Caco-2 (cell line): ENCODE data around the gene JADE2. TPM values are rescaled to one million over a fixed set of nuclear protein-coding genes. Genes with fewer than 3 reads are reported as not detected.

Source experiments
- BruUV-seq: library from RNA; stranded (reverse); fragments of 400-500 nt; replicated peaks from 2 replicates; lab custom pipeline; 2021; lab: Mats Ljungman, UMichigan
- CTCF ChIA-PET: fragments of 300-600 bp; sonication (Branson Sonifier 250); formaldehyde crosslinking; loops from one replicate; lab custom pipeline; 2022; ENCODE audit warnings: antibody characterized with exemption; lab: Charles Lee
- POLR2A ChIA-PET: fragments of 300-600 bp; sonication (Branson Sonifier 250); formaldehyde crosslinking; loops from one replicate; lab custom pipeline; 2022; ENCODE audit warnings: antibody characterized with exemption; lab: Charles Lee
- DNase-seq, 2 experiments: peaks; one replicate each; pipeline versions ENCODE4 v3.0.0 to v3.0.0-alpha.2; 2020 to 2022
- H3K27me3 ChIP-seq: replicated peaks from 2 replicates; pipeline ENCODE4 v1.6.0; 2011; ENCODE audit warnings: low read length; ENCODE audit not compliant: control insufficient read depth, insufficient read depth
- H3K36me3 ChIP-seq: 2 replicates; pipeline ENCODE4 v1.5.1; 2011; ENCODE audit warnings: low read length; ENCODE audit not compliant: control insufficient read depth, insufficient read depth
- H3K4me1 ChIP-seq: fragments of 250-450 bp; sonication (Bioruptor Pico); 2 replicates; pipeline ENCODE4 v1.5.1; 2020; ENCODE audit warnings: mild to moderate bottlenecking
- H3K4me3 ChIP-seq: 2 replicates; pipeline ENCODE4 v1.5.1; 2011; ENCODE audit warnings: low read depth, mild to moderate bottlenecking, control low read depth, low read length
- H3K9me3 ChIP-seq: fragments of 250-450 bp; sonication (Bioruptor Pico); 2 replicates; pipeline ENCODE4 v1.5.1; 2020; ENCODE audit warnings: mild to moderate bottlenecking, moderate library complexity
- H3K27ac Mint-ChIP-seq: one replicate; pipeline ENCODE4 v1.8.0; 2022; ENCODE audit warnings: mixed read lengths; ENCODE audit not compliant: unreplicated experiment
- H3K27me3 Mint-ChIP-seq: one replicate; pipeline ENCODE4 v1.8.0; 2022; ENCODE audit warnings: mixed read lengths; ENCODE audit not compliant: insufficient read depth, unreplicated experiment
- H3K36me3 Mint-ChIP-seq: one replicate; pipeline ENCODE4 v1.8.0; 2022; ENCODE audit warnings: mild to moderate bottlenecking, mixed read lengths; ENCODE audit not compliant: insufficient read depth, unreplicated experiment
- H3K4me1 Mint-ChIP-seq: one replicate; pipeline ENCODE4 v1.8.0; 2022; ENCODE audit warnings: low read depth, mixed read lengths; ENCODE audit not compliant: unreplicated experiment
- H3K4me3 Mint-ChIP-seq: one replicate; pipeline ENCODE4 v1.8.0; 2022; ENCODE audit warnings: mild to moderate bottlenecking, moderate library complexity, mixed read lengths; ENCODE audit not compliant: unreplicated experiment
- H3K9me3 Mint-ChIP-seq: one replicate; pipeline ENCODE4 v1.8.0; 2022; ENCODE audit warnings: mixed read lengths; ENCODE audit not compliant: unreplicated experiment
- intact Hi-C: fragments of 100-400 bp; cut with micrococcal nuclease; formaldehyde crosslinking; loops from one replicate; pipeline ENCODE4 v1.10.0; 2022; ENCODE audit not compliant: unreplicated experiment
- total RNA-seq: library from RNA; stranded (reverse); gene quantifications from 2 replicates; pipeline ENCODE4 v1.2.3, GENCODE V29; 2022
- TF ChIP-seq, protein P1 (sequence below), 2 experiments: fragments of 200-600 bp in 1 of 2; IDR thresholded peaks; 1 replicate in 1 of 2; 2 replicates in 1 of 2; pipeline versions ENCODE4 v1.5.1 to v1.8.0; 2011 to 2022; ENCODE audit warnings: antibody characterized with exemption in 1 of 2, control low read depth in 1 of 2, inconsistent platforms in 1 of 2, low read depth in 1 of 2, low read length in 1 of 2, mild to moderate bottlenecking in 1 of 2, moderate library complexity in 1 of 2; ENCODE audit not compliant: insufficient read depth in 1 of 2, severe bottlenecking in 1 of 2, unreplicated experiment in 1 of 2

Gene JADE2
- total RNA-seq, 1 experiment from 2014 or later: 67.6 TPM

GRCh38 chr5:134585966-134586365 lies 60.5 kb downstream of the JADE2 start:
- DNase-seq: peak in 1 of 2 experiments; percentile 30
- POLR2A ChIA-PET: no interaction called here

GRCh38 chr5:134586866-134587524 lies 61.5 kb downstream of the JADE2 start:
- no peaks in the 10 kb centered on the region for H3K27me3 Mint-ChIP-seq
- no TSS peak for BruUV-seq
- H3K4me3 Mint-ChIP-seq: no peak overlapping the region
- H3K4me1 ChIP-seq: peaks cover 11% of the 10 kb centered on the region
- peak; percentile 85 to 86 for DNase-seq
- no peak overlapping the region for H3K4me3 ChIP-seq
- peaks cover 5% of the 10 kb centered on the region for H3K4me1 Mint-ChIP-seq
- no peaks in the 10 kb centered on the region for H3K9me3 Mint-ChIP-seq
- H3K27ac Mint-ChIP-seq: no peak overlapping the region
- ChIA-PET CTCF (interaction anchor here (0.5 to 2.0 kb wide), 23 partner anchors 18 to 409 kb away, joined by 3 to 16 read pairs (median 5); partner anchors contain the start of genes CAMLG, PCBD2, SAR1B and SEC24A), POLR2A (interaction anchor here (0.5 to 0.9 kb wide), 2 partner anchors 22 to 366 kb away, joined by 3 read pairs; no protein-coding TSS in a partner anchor)
- H3K9me3 ChIP-seq: no peaks in the 10 kb centered on the region
- H3K36me3 Mint-ChIP-seq: no peaks in the 10 kb centered on the region
- H3K27me3 ChIP-seq: no peaks in the 10 kb centered on the region
- H3K36me3 ChIP-seq: no peaks in the 10 kb centered on the region
- intact Hi-C loops: loop anchor here (1.0 to 2.0 kb wide), 2 partner anchors 152 to 318 kb away; partner anchors contain the start of gene PCBD2
- TF ChIP-seq, protein P1, sequence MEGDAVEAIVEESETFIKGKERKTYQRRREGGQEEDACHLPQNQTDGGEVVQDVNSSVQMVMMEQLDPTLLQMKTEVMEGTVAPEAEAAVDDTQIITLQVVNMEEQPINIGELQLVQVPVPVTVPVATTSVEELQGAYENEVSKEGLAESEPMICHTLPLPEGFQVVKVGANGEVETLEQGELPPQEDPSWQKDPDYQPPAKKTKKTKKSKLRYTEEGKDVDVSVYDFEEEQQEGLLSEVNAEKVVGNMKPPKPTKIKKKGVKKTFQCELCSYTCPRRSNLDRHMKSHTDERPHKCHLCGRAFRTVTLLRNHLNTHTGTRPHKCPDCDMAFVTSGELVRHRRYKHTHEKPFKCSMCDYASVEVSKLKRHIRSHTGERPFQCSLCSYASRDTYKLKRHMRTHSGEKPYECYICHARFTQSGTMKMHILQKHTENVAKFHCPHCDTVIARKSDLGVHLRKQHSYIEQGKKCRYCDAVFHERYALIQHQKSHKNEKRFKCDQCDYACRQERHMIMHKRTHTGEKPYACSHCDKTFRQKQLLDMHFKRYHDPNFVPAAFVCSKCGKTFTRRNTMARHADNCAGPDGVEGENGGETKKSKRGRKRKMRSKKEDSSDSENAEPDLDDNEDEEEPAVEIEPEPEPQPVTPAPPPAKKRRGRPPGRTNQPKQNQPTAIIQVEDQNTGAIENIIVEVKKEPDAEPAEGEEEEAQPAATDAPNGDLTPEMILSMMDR (IDR thresholded peaks at IDR 0.05; ENCODE audit: insufficient read depth in 1 of 2, low read depth in 1 of 2, low read length in 1 of 2, severe bottlenecking in 1 of 2, unreplicated experiment in 1 of 2): peak; percentile 59 to 85

More at GRCh38 chr5:134585966-134586365, 60.5 kb downstream of the JADE2 start:
- TF ChIP-seq, protein P1 (IDR thresholded peaks at IDR 0.05; ENCODE audit: insufficient read depth in 1 of 2, low read depth in 1 of 2, low read length in 1 of 2, severe bottlenecking in 1 of 2, unreplicated experiment in 1 of 2): no peak
- Histone ChIP-seq H3K4me1 (peaks cover under 1% of the 10 kb centered on the region; the same call in 1 of the 2 replicates), H3K4me3 (no peak overlapping the region), H3K9me3 (no peaks in the 10 kb centered on the region), H3K27me3 (no peaks in the 10 kb centered on the region), H3K36me3 (no peaks in the 10 kb centered on the region)
- H3K36me3 Mint-ChIP-seq: peaks cover 4% of the 10 kb centered on the region
- CTCF ChIA-PET: interaction anchor here (2.0 kb wide), 1 partner anchor 42 kb away, joined by 4 read pairs; no protein-coding TSS in a partner anchor
- H3K4me1 Mint-ChIP-seq: no peaks in the 10 kb centered on the region
- no peaks in the 10 kb centered on the region for H3K9me3 Mint-ChIP-seq
- BruUV-seq: no TSS peak
- no peak overlapping the region for H3K27ac Mint-ChIP-seq
- no peaks in the 10 kb centered on the region for H3K27me3 Mint-ChIP-seq
- H3K4me3 Mint-ChIP-seq: no peak overlapping the region
- intact Hi-C loops: loop anchor here (2.0 kb wide), 1 partner anchor 319 kb away; the partner anchor contains the start of gene PCBD2

DNA sequence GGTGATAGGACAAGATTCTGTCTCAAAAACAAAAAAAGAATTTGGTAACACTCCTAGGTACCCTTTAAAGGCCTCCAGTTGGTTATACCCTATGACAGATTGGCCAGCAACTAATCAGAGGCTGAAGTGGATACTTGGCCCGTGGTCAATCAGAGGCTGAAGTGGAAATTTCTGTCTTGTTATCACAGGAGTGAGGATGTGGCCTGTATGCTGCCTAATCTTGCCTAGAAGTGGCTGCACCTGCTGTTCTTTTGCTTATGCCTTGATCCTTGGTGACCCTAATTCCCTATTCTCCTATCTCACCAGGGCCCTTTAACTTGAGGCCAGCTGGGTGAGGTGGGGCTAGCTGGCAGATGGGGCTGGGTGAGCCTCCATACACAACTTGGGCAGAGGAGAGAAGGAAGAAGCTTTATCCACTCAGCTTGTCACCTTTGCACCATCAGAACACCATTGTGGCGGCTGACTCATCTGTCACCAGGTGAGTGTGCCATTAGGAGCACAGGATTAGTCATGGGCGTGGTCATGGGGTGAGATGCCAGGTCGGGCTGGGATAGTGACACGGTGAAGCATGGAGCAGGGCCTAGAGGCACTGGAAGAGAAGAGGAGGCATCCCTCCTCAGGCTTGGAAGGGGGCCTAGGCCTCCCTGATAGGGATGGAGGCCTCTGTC lies 65.7 kb downstream of the JADE2 start:
- CTCF ChIA-PET: interaction anchor here (1.1 kb wide), 1 partner anchor 13 kb away, joined by 3 read pairs; no protein-coding TSS in a partner anchor

More for the DNA sequence above, 65.7 kb downstream of the JADE2 start:
- TF ChIP-seq, protein P1 (IDR thresholded peaks at IDR 0.05; ENCODE audit: insufficient read depth in 1 of 2, low read depth in 1 of 2, low read length in 1 of 2, severe bottlenecking in 1 of 2, unreplicated experiment in 1 of 2): no peak
- DNase-seq: peak in 1 of 2 experiments; percentile 64
- Mint-ChIP-seq H3K4me1 (peaks cover 6% of the 10 kb centered on the region), H3K36me3 (no peaks in the 10 kb centered on the region), H3K27ac (no peak overlapping the region), H3K9me3 (no peaks in the 10 kb centered on the region), H3K4me3 (no peak overlapping the region), H3K27me3 (no peaks in the 10 kb centered on the region)
- Histone ChIP-seq H3K4me1 (peaks cover 17% of the 10 kb centered on the region), H3K9me3 (no peaks in the 10 kb centered on the region), H3K4me3 (no peak overlapping the region), H3K36me3 (no peaks in the 10 kb centered on the region), H3K27me3 (no peaks in the 10 kb centered on the region)
- no TSS peak for BruUV-seq
- POLR2A ChIA-PET: no interaction called here
- intact Hi-C loops: no loop called here
